H9 (cell line): ENCODE data around the gene ATRNL1. TPM values are rescaled to one million over a fixed set of nuclear protein-coding genes. Genes with fewer than 3 reads are reported as not detected.

Experiments used
- DNase-seq: peaks from one replicate; pipeline ENCODE4 v3.0.0-alpha.2; 2017
- H2AFZ ChIP-seq: one replicate; pipeline ENCODE4 v1.6.1; 2013; ENCODE audit warnings: mild to moderate bottlenecking, low read length, control low read depth, moderate library complexity
- H2AK5ac ChIP-seq: 2 replicates; pipeline ENCODE4 v1.6.1; 2013; ENCODE audit warnings: low read length, control low read depth, mixed read lengths; ENCODE audit not compliant: insufficient read length
- H2BK120ac ChIP-seq: one replicate; pipeline ENCODE4 v1.6.1; 2013; ENCODE audit warnings: low read depth, mild to moderate bottlenecking, low read length, control low read depth, inconsistent platforms; ENCODE audit not compliant: poor library complexity, severe bottlenecking
- H2BK12ac ChIP-seq: 2 replicates; pipeline ENCODE4 v1.6.1; 2013; ENCODE audit warnings: low read length, control low read depth, mixed read lengths, low read depth; ENCODE audit not compliant: insufficient read length
- H2BK15ac ChIP-seq: 2 replicates; pipeline ENCODE4 v1.6.1; 2013; ENCODE audit warnings: low read depth, low read length, control low read depth
- H2BK20ac ChIP-seq: one replicate; pipeline ENCODE4 v1.6.1; 2013; ENCODE audit warnings: low read depth, mild to moderate bottlenecking, low read length, control low read depth, inconsistent platforms; ENCODE audit not compliant: poor library complexity, severe bottlenecking
- H2BK5ac ChIP-seq: 2 replicates; pipeline ENCODE4 v1.6.1; 2013; ENCODE audit warnings: low read length, control low read depth, mixed read lengths; ENCODE audit not compliant: insufficient read length
- H3K14ac ChIP-seq: 2 replicates; pipeline ENCODE4 v1.6.1; 2013; ENCODE audit warnings: low read length, control low read depth; ENCODE audit not compliant: insufficient read depth
- H3K18ac ChIP-seq: 2 replicates; pipeline ENCODE4 v1.6.1; 2013; ENCODE audit warnings: low read depth, mild to moderate bottlenecking, mixed read lengths, low read length, control low read depth; ENCODE audit not compliant: insufficient read length
- H3K23ac ChIP-seq: 2 replicates; pipeline ENCODE4 v1.6.1; 2013; ENCODE audit warnings: low read length, control low read depth, mixed read lengths, low read depth; ENCODE audit not compliant: insufficient read length
- H3K23me2 ChIP-seq: 2 replicates; pipeline ENCODE4 v1.6.1; 2013; ENCODE audit warnings: low read depth, mild to moderate bottlenecking, mixed read lengths, low read length, control low read depth; ENCODE audit not compliant: insufficient read length, poor library complexity, severe bottlenecking
- H3K27ac ChIP-seq: 2 replicates; pipeline ENCODE4 v1.5.1; 2013; ENCODE audit warnings: low read length, control low read depth, mixed read lengths, low read depth; ENCODE audit not compliant: insufficient read length
- H3K27me3 ChIP-seq: 2 replicates; pipeline ENCODE4 v1.6.1; 2013; ENCODE audit warnings: low read length, control low read depth, inconsistent platforms; ENCODE audit not compliant: insufficient read depth
- H3K4ac ChIP-seq: 2 replicates; pipeline ENCODE4 v1.6.1; 2013; ENCODE audit warnings: low read depth, mild to moderate bottlenecking, control low read depth, inconsistent platforms, low read length, moderate library complexity
- H3K4me1 ChIP-seq: 2 replicates; pipeline ENCODE4 v1.6.1; 2013; ENCODE audit warnings: low read length, control low read depth, inconsistent platforms; ENCODE audit not compliant: insufficient read depth
- H3K4me2 ChIP-seq: 2 replicates; pipeline ENCODE4 v1.6.1; 2013; ENCODE audit warnings: low read length, control low read depth, mixed read lengths; ENCODE audit not compliant: insufficient read length, insufficient read depth
- H3K56ac ChIP-seq: 2 replicates; pipeline ENCODE4 v1.6.1; 2013; ENCODE audit warnings: low read depth, mild to moderate bottlenecking, mixed read lengths, low read length, control low read depth; ENCODE audit not compliant: insufficient read length
- H3K79me1 ChIP-seq: 2 replicates; pipeline ENCODE4 v1.6.1; 2013; ENCODE audit warnings: low read depth, mild to moderate bottlenecking, moderate library complexity, low read length, control low read depth, inconsistent platforms; ENCODE audit not compliant: insufficient read depth, poor library complexity, severe bottlenecking
- H3K79me2 ChIP-seq: 2 replicates; pipeline ENCODE4 v1.6.1; 2013; ENCODE audit warnings: low read length, control low read depth, inconsistent platforms; ENCODE audit not compliant: insufficient read depth
- H3K9ac ChIP-seq: 2 replicates; pipeline ENCODE4 v1.6.1; 2013; ENCODE audit warnings: low read length, control low read depth, mixed read lengths; ENCODE audit not compliant: insufficient read length; ENCODE audit errors: extremely low read depth
- H3K9me3 ChIP-seq: one replicate; pipeline ENCODE4 v1.6.1; 2013; ENCODE audit warnings: low read depth, low read length, inconsistent platforms; ENCODE audit not compliant: control insufficient read depth
- H3T11ph ChIP-seq: one replicate; pipeline ENCODE4 v1.6.1; 2013; ENCODE audit warnings: mild to moderate bottlenecking, low read length, control low read depth, inconsistent platforms
- H4K20me1 ChIP-seq: one replicate; pipeline ENCODE4 v1.6.1; 2013; ENCODE audit not compliant: control insufficient read depth, insufficient read length, insufficient read depth
- H4K5ac ChIP-seq: 2 replicates; pipeline ENCODE4 v1.6.1; 2013; ENCODE audit warnings: low read depth, mild to moderate bottlenecking, mixed read lengths, low read length, control low read depth; ENCODE audit not compliant: insufficient read length
- H4K8ac ChIP-seq: replicated peaks from 2 replicates; pipeline ENCODE4 v1.6.1; 2013; ENCODE audit warnings: low read length, control low read depth, mixed read lengths, low read depth; ENCODE audit not compliant: insufficient read length
- H4K91ac ChIP-seq: 2 replicates; pipeline ENCODE4 v1.6.1; 2013; ENCODE audit warnings: low read depth, mild to moderate bottlenecking, moderate library complexity, mixed read lengths, low read length, control low read depth; ENCODE audit not compliant: insufficient read length
- H3K27ac Mint-ChIP-seq, 3 experiments: 2 replicates in 2 of 3; 3 replicates in 1 of 3; pipeline ENCODE4 v1.8.0; 2020 to 2021; ENCODE audit warnings: mixed read lengths in 3 of 3, mild to moderate bottlenecking in 1 of 3, moderate library complexity in 1 of 3
- H3K27me3 Mint-ChIP-seq: 2 replicates; pipeline ENCODE4 v1.8.0; 2021; ENCODE audit warnings: low read depth, mild to moderate bottlenecking, moderate library complexity, mixed read lengths
- H3K36me3 Mint-ChIP-seq, 3 experiments: 2 replicates in 2 of 3; 3 replicates in 1 of 3; pipeline ENCODE4 v1.8.0; 2020 to 2021; ENCODE audit warnings: low read depth in 3 of 3, mixed read lengths in 3 of 3; ENCODE audit not compliant: insufficient read depth in 1 of 3
- H3K4me1 Mint-ChIP-seq, 2 experiments: 2 replicates each; pipeline ENCODE4 v1.8.0; 2020; ENCODE audit warnings: mixed read lengths in 2 of 2
- H3K4me3 Mint-ChIP-seq, 2 experiments: 2 replicates in 1 of 2; 3 replicates in 1 of 2; pipeline ENCODE4 v1.8.0; 2020 to 2021; ENCODE audit warnings: mild to moderate bottlenecking in 2 of 2, mixed read lengths in 2 of 2, moderate library complexity in 1 of 2
- H3K9me3 Mint-ChIP-seq, 2 experiments: 2 replicates in 1 of 2; 3 replicates in 1 of 2; pipeline ENCODE4 v1.8.0; 2020; ENCODE audit warnings: mild to moderate bottlenecking in 2 of 2, mixed read lengths in 2 of 2, moderate library complexity in 1 of 2
- WGBS: extraction: QIAGEN DNeasy Blood & Tissue Kit; methylation state at CpG from one replicate; pipeline ENCODE4 v1.1.7; 2013; ENCODE audit warnings: missing lambda C conversion rate, low lambda C conversion rate, mixed read lengths; ENCODE audit not compliant: insufficient read length; ENCODE audit errors: extremely low coverage; 5-methylcytosine and 5-hydroxymethylcytosine counted together
- total RNA-seq: library from RNA; stranded (reverse); gene quantifications from 2 replicates; pipeline ENCODE4 v1.2.1, GENCODE V29; 2021
- TF ChIP-seq, protein P1 (sequence below): fragments of 200-600 bp; sonication (generic); conservative IDR thresholded peaks from 3 replicates; pipeline ENCODE4 v1.8.0; 2021; ENCODE audit warnings: antibody characterized with exemption, mild to moderate bottlenecking

The ATRNL1 gene
- total RNA-seq, 1 experiment from 2014 or later: 9.2 TPM

DNA sequence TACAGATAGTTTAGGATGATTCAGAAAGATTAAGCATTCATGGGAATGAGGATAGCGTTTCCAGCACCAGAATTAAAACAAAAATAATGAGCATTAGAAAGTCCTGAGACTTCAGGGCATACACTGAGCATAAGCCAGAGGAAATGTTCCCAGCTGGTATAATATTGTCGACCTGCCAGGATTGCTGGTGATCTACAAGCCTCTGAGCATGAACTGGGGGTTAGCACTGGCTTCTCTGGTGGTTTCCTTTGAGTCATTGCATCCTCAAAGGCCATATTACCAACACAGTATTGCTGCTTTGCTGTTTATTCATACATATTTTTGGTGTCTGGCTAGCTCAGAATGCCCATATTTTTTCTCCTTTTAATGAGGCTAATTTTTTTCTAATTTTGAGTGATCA lies 10.7 kb upstream of the ATRNL1 start:
- Mint-ChIP-seq H3K9me3 (peaks cover 31 to 32% of the 10 kb centered on the region in 2 experiments), H3K4me1 (peaks cover 6 to 9% of the 10 kb centered on the region in 2 experiments), H3K27ac (no peak overlapping the region; a peak in 1 of 7 replicates), H3K36me3 (peaks cover 15 to 35% (median 20%) of the 10 kb centered on the region in 3 experiments), H3K4me3 (no peak overlapping the region), H3K27me3 (no peaks in the 10 kb centered on the region; the same call in 1 of the 2 replicates)
- Histone ChIP-seq H2BK120ac (no peak overlapping the region), H4K8ac (no peak overlapping the region), H3K27ac (no peak overlapping the region), H2AFZ (no peak overlapping the region), H4K20me1 (no peaks in the 10 kb centered on the region), H4K91ac (no peak overlapping the region), H2BK15ac (no peak overlapping the region), H3K79me1 (no peaks in the 10 kb centered on the region), H3K14ac (no peak overlapping the region), H3K4me2 (no peak overlapping the region), H2BK20ac (no peak overlapping the region), H3K23me2 (no peaks in the 10 kb centered on the region), H4K5ac (no peak overlapping the region), H3K4ac (no peak overlapping the region), H3K9me3 (peaks cover 7% of the 10 kb centered on the region), H3K9ac (no peak overlapping the region), H3K79me2 (no peaks in the 10 kb centered on the region), H2BK5ac (no peak overlapping the region), H3K56ac (no peak overlapping the region), H3T11ph (no peak overlapping the region), H3K4me1 (no peaks in the 10 kb centered on the region), H3K18ac (no peak overlapping the region), H3K27me3 (no peaks in the 10 kb centered on the region), H2AK5ac (no peak overlapping the region), H2BK12ac (no peak overlapping the region), H3K23ac (no peak overlapping the region)
- WGBS: no CpG with 5 or more reads among the region's 2 CpGs
- TF ChIP-seq, protein P1, sequence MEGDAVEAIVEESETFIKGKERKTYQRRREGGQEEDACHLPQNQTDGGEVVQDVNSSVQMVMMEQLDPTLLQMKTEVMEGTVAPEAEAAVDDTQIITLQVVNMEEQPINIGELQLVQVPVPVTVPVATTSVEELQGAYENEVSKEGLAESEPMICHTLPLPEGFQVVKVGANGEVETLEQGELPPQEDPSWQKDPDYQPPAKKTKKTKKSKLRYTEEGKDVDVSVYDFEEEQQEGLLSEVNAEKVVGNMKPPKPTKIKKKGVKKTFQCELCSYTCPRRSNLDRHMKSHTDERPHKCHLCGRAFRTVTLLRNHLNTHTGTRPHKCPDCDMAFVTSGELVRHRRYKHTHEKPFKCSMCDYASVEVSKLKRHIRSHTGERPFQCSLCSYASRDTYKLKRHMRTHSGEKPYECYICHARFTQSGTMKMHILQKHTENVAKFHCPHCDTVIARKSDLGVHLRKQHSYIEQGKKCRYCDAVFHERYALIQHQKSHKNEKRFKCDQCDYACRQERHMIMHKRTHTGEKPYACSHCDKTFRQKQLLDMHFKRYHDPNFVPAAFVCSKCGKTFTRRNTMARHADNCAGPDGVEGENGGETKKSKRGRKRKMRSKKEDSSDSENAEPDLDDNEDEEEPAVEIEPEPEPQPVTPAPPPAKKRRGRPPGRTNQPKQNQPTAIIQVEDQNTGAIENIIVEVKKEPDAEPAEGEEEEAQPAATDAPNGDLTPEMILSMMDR: no peak
- DNase-seq: no peak
